K562 (cell line): ENCODE results near the gene INSM2. TPM values are rescaled to one million over a fixed set of nuclear protein-coding genes. Genes with fewer than 3 reads are reported as not detected.

ENCODE experiments used
- ATAC-seq: fragments of 200-7000 bp; cut with Tn5 transposase; 3 replicates; pipeline ENCODE4 v1.9.1; 2020; ENCODE audit warnings: moderate library complexity
- BruUV-seq: library from RNA; stranded (reverse); fragments of 400-500 nt; replicated peaks from 2 replicates; lab custom pipeline; 2021; lab: Mats Ljungman, UMichigan
- CTCF ChIA-PET: fragments of 300-600 bp; formaldehyde crosslinking; extraction: SDS; loops from one replicate; lab custom pipeline; 2021; ENCODE audit warnings: low intra/inter-chr PET ratio; lab: Yijun Ruan, JAX
- POLR2A ChIA-PET: fragments of 300-600, 350-650 bp; sonication (Branson Sonifier 250); formaldehyde crosslinking; extraction: SDS; loops from one replicate; lab custom pipeline; 2021; ENCODE audit warnings: antibody characterized with exemption, inconsistent platforms; lab: Yijun Ruan, JAX
- DNase-seq, 4 experiments: peaks; one replicate each; pipeline versions ENCODE4 v3.0.0 to v3.0.0-alpha.2; 2011 to 2018; ENCODE audit warnings: low spot score in 3 of 4, mixed read lengths in 3 of 4; ENCODE audit errors: extremely low read depth in 1 of 4
- FAIRE-seq: peaks from 2 replicates; lab custom pipeline; 2011; peaks lifted over from hg19 to GRCh38; lab: Jason Lieb, UNC
- H2AFZ ChIP-seq: 2 replicates; pipeline ENCODE4 v1.6.0; 2011; ENCODE audit warnings: low read depth, low read length, control low read depth, inconsistent platforms
- H3K27ac ChIP-seq: fragments of 200-600 bp; 3 replicates; pipeline ENCODE4 v1.8.0; 2011; ENCODE audit warnings: low read depth, mild to moderate bottlenecking, control low read depth, inconsistent platforms, low read length, moderate library complexity, mixed read lengths; ENCODE audit errors: extremely low read depth
- H3K27me3 ChIP-seq, 2 experiments: fragments of 300-600 bp in 1 of 2; 2 replicates in 1 of 2; 3 replicates in 1 of 2; pipeline versions ENCODE4 v1.6.0 to v1.8.0; 2011; ENCODE audit warnings: inconsistent platforms in 2 of 2, low read length in 2 of 2, mild to moderate bottlenecking in 1 of 2, mixed read lengths in 1 of 2, moderate library complexity in 1 of 2; ENCODE audit not compliant: control insufficient read depth in 2 of 2, insufficient read depth in 2 of 2
- H3K36me3 ChIP-seq: fragments of 300-600 bp; 3 replicates; pipeline ENCODE4 v1.8.0; 2011; ENCODE audit warnings: mild to moderate bottlenecking, low read length, inconsistent platforms; ENCODE audit not compliant: control insufficient read depth, insufficient read depth
- H3K4me1 ChIP-seq, 2 experiments: fragments of 200-600 bp in 1 of 2; replicated peaks in 1 of 2; 2 replicates in 1 of 2; 3 replicates in 1 of 2; pipeline versions ENCODE4 v1.5.1 to v1.8.0; 2011; ENCODE audit warnings: inconsistent platforms in 2 of 2, low read length in 2 of 2, mild to moderate bottlenecking in 1 of 2, mixed read lengths in 1 of 2, moderate library complexity in 1 of 2; ENCODE audit not compliant: control insufficient read depth in 2 of 2, insufficient read depth in 2 of 2
- H3K4me2 ChIP-seq: 2 replicates; pipeline ENCODE4 v1.6.1; 2011; ENCODE audit warnings: low read length, control low read depth, inconsistent platforms, mixed read lengths; ENCODE audit not compliant: insufficient read depth
- H3K4me3 ChIP-seq: fragments of 200-600 bp; sonication (generic), shearing (Covaris generic); 2 replicates; pipeline ENCODE4 v1.5.1; 2016; ENCODE audit warnings: control low read depth, inconsistent platforms
- H3K79me2 ChIP-seq: fragments of 200-600 bp; 3 replicates; pipeline ENCODE4 v1.8.0; 2011; ENCODE audit warnings: low read length, inconsistent platforms; ENCODE audit not compliant: control insufficient read depth, insufficient read depth
- H3K9ac ChIP-seq, 2 experiments: 2 replicates each; pipeline versions ENCODE4 v1.6.0 to v1.6.1; 2011; ENCODE audit warnings: low read depth in 2 of 2, low read length in 2 of 2, control low read depth in 1 of 2, inconsistent platforms in 1 of 2, mild to moderate bottlenecking in 1 of 2, mixed read lengths in 1 of 2; ENCODE audit not compliant: insufficient read depth in 1 of 2
- H3K9me1 ChIP-seq: one replicate; pipeline ENCODE4 v1.6.0; 2011; ENCODE audit warnings: inconsistent platforms, mild to moderate bottlenecking, low read length, moderate library complexity; ENCODE audit not compliant: control insufficient read depth, insufficient read depth
- H3K9me3 ChIP-seq: replicated peaks from 2 replicates; pipeline ENCODE4 v1.5.1; 2011; ENCODE audit warnings: low read depth, low read length, inconsistent platforms; ENCODE audit not compliant: control insufficient read depth, insufficient read depth
- H4K20me1 ChIP-seq: replicated peaks from 2 replicates; pipeline ENCODE4 v1.6.1; 2011; ENCODE audit warnings: low read length, inconsistent platforms, mixed read lengths; ENCODE audit not compliant: control insufficient read depth, insufficient read depth
- ATF7 ChIP-seq: fragments of 450-650 bp; IDR thresholded peaks from 2 replicates; pipeline ENCODE4 v1.7.1; 2014; ENCODE audit warnings: mild to moderate bottlenecking, moderate library complexity
- GATA2 ChIP-seq: sonication (generic); formaldehyde crosslinking; IDR thresholded peaks from 2 replicates; pipeline ENCODE4 v1.4.0; 2020; ENCODE audit warnings: mild to moderate bottlenecking, missing genetic modification reagents
- HDAC2 ChIP-seq: fragments of 450-650 bp; IDR thresholded peaks from 2 replicates; pipeline ENCODE4 v1.6.1; 2016; ENCODE audit warnings: mild to moderate bottlenecking
- MCM3 ChIP-seq: fragments of 450-650 bp; IDR thresholded peaks from 2 replicates; pipeline ENCODE4 v1.6.1; 2016
- NFE2L1 ChIP-seq: fragments of 450-650 bp; IDR thresholded peaks from 2 replicates; pipeline ENCODE4 v1.6.1; 2016; ENCODE audit warnings: missing genetic modification characterization, low read depth, mild to moderate bottlenecking, missing compliant biosample characterization, moderate library complexity, borderline replicate concordance
- NR2C1 ChIP-seq, 2 experiments: fragments of 450-650 bp; IDR thresholded peaks; 2 replicates each; pipeline ENCODE4 v1.6.1; 2017; ENCODE audit warnings: mild to moderate bottlenecking in 2 of 2, antibody characterized with exemption in 1 of 2, inconsistent platforms in 1 of 2, missing compliant biosample characterization in 1 of 2, missing genetic modification characterization in 1 of 2
- SNRNP70 ChIP-seq: fragments of 200-400 bp; formaldehyde crosslinking; optimal IDR thresholded peaks from 2 replicates; pipeline ENCODE3; 2017; ENCODE audit warnings: low read depth, low read length
- TCF7 ChIP-seq: sonication (generic); IDR thresholded peaks from 2 replicates; pipeline ENCODE4 v1.6.1; 2016; ENCODE audit warnings: antibody characterized with exemption, borderline replicate concordance
- ZBTB1 ChIP-seq: sonication (generic); formaldehyde crosslinking; IDR thresholded peaks from 2 replicates; pipeline ENCODE4 v1.8.1; 2023; ENCODE audit warnings: missing genetic modification reagents, low read depth, mild to moderate bottlenecking, borderline replicate concordance
- ZKSCAN3 ChIP-seq: fragments of 250-450 bp; sonication (Bioruptor Pico); IDR thresholded peaks from 2 replicates; pipeline ENCODE4 v1.4.0; 2020
- ZNF668 ChIP-seq: fragments of 250-450 bp; sonication (Bioruptor Pico); IDR thresholded peaks from 2 replicates; pipeline ENCODE4 v1.8.0; 2022; ENCODE audit warnings: mild to moderate bottlenecking, inconsistent platforms
- WGBS: fragments of 100-300 bp; shearing (Covaris generic); methylation state at CpG from one replicate; pipeline ENCODE4 v1.1.6; 2016; ENCODE audit warnings: low coverage, mixed read lengths; ENCODE audit not compliant: insufficient coverage; ENCODE audit errors: missing lambda C conversion rate; 5-methylcytosine and 5-hydroxymethylcytosine counted together
- in situ Hi-C: fragments of 300-500 bp; cut with MboI; formaldehyde crosslinking; loops from 4 replicates; pipeline ENCODE4 v1.15.0; 2018; ENCODE audit warnings: inconsistent platforms, mixed read lengths
- intact Hi-C: fragments of 100-400 bp; cut with micrococcal nuclease; formaldehyde crosslinking; loops from 2 replicates; pipeline ENCODE4 v1.14.2; 2022
- polyA plus RNA-seq, 8 experiments: library from polyadenylated mRNA; depleted of rRNA in 4 of 8; stranded (reverse) in 5 of 8; unstranded in 3 of 8; fragments of >200 nt; fragmentation: Nextera tagmentation in 2 of 8; fragmentation: Illumina TruSeq in 1 of 8; extraction: Ambion mirVana in 2 of 8; extraction: Trizol in 1 of 8; gene quantifications; 2 replicates each; pipeline versions ENCODE4 v1.2.1 to v1.2.3, GENCODE V29; 2011 to 2014; ENCODE audit warnings: inconsistent platforms in 1 of 8, missing spikeins in 1 of 8
- total RNA-seq, 7 experiments: library from RNA; depleted of rRNA in 6 of 7; stranded (reverse); fragments of >200 nt in 6 of 7; fragmentation: Illumina TruSeq in 2 of 7; extraction: Trizol in 2 of 7; gene quantifications; 2 replicates each; pipeline versions ENCODE4 v1.2.1 to v1.2.3, GENCODE V29; 2011 to 2021; ENCODE audit warnings: low replicate concordance in 1 of 7
- TF ChIP-seq, protein P1 (sequence below), 2 experiments: fragments of 450-650 bp; IDR thresholded peaks; 2 replicates each; pipeline ENCODE4 v1.6.1; 2018; ENCODE audit warnings: mild to moderate bottlenecking in 2 of 2, low read depth in 1 of 2; ENCODE audit not compliant: partially characterized antibody in 2 of 2
- TF ChIP-seq, protein P2 (sequence below): fragments of 450-650 bp; IDR thresholded peaks from 2 replicates; pipeline ENCODE4 v1.6.1; 2014; ENCODE audit warnings: low read depth, mild to moderate bottlenecking, moderate library complexity, borderline replicate concordance
- TF ChIP-seq, protein P3 (sequence below): sonication (generic); formaldehyde crosslinking; IDR thresholded peaks from 2 replicates; pipeline ENCODE4 v1.8.0; 2022; ENCODE audit warnings: missing genetic modification reagents, mild to moderate bottlenecking, moderate library complexity, borderline replicate concordance

Gene INSM2
- total and polyA plus RNA-seq, 9 of the 15 experiments (the other 6 are each of a cell fraction or from before 2014, with no cell fraction given): not detected

DNA sequence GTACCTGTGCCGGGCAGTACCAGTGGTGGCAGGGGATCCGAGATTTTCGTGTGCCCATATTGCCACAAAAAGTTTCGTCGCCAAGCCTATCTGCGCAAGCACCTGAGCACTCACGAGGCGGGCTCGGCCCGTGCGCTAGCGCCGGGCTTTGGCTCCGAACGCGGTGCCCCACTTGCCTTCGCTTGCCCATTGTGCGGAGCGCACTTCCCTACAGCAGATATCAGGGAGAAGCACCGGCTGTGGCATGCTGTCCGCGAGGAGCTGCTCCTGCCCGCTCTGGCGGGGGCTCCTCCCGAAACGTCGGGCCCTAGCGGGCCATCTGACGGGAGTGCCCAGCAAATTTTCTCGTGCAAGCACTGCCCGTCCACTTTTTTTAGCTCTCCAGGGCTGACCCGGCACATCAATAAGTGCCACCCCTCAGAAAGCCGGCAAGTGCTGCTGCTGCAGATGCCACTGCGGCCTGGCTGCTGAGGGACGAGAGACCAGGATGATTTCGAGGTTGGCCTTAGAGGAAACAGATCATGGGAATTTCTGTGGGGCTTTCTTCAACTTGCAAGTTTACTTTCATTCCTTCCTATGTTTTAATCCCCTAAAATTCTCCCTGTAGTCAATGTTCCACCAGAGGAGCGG lies 1.6 kb downstream of the INSM2 start:
- intact Hi-C loops (loop anchor here (10.0 kb wide), 1 partner anchor 289 kb away; the partner anchor contains the start of gene BRMS1L), in situ Hi-C loops (no loop called here)
- DNase-seq: no peak
- Histone ChIP-seq H3K4me1 (peaks cover 0 to 28% of the 10 kb centered on the region in 2 experiments; a peak in 2 of 5 replicates), H3K27me3 (peaks cover 7 to 18% of the 10 kb centered on the region in 2 experiments; a peak in 4 of 5 replicates), H2AFZ (no peak overlapping the region), H3K4me2 (no peak overlapping the region), H3K36me3 (no peaks in the 10 kb centered on the region), H3K4me3 (no peak overlapping the region)
- no TSS peak for BruUV-seq
- CTCF ChIA-PET: no interaction called here
- TF ChIP-seq ZBTB1 (no peak), MCM3 (no peak), NFE2L1 (tag) (no peak), ZKSCAN3 (CRISPR knock-in tag) (no peak), HDAC2 (0 out of 2 replicates have a peak, but pooled peaks have one; percentile 2), NR2C1 (IDR thresholded peaks at IDR 0.05) (no peak), NR2C1 (tag; IDR thresholded peaks at IDR 0.05) (no peak), ZNF668 (no peak), ATF7 (no peak), GATA2 (CRISPR knock-in tag) (no peak), TCF7 (no peak), SNRNP70 (no peak)
- TF ChIP-seq, protein P1, sequence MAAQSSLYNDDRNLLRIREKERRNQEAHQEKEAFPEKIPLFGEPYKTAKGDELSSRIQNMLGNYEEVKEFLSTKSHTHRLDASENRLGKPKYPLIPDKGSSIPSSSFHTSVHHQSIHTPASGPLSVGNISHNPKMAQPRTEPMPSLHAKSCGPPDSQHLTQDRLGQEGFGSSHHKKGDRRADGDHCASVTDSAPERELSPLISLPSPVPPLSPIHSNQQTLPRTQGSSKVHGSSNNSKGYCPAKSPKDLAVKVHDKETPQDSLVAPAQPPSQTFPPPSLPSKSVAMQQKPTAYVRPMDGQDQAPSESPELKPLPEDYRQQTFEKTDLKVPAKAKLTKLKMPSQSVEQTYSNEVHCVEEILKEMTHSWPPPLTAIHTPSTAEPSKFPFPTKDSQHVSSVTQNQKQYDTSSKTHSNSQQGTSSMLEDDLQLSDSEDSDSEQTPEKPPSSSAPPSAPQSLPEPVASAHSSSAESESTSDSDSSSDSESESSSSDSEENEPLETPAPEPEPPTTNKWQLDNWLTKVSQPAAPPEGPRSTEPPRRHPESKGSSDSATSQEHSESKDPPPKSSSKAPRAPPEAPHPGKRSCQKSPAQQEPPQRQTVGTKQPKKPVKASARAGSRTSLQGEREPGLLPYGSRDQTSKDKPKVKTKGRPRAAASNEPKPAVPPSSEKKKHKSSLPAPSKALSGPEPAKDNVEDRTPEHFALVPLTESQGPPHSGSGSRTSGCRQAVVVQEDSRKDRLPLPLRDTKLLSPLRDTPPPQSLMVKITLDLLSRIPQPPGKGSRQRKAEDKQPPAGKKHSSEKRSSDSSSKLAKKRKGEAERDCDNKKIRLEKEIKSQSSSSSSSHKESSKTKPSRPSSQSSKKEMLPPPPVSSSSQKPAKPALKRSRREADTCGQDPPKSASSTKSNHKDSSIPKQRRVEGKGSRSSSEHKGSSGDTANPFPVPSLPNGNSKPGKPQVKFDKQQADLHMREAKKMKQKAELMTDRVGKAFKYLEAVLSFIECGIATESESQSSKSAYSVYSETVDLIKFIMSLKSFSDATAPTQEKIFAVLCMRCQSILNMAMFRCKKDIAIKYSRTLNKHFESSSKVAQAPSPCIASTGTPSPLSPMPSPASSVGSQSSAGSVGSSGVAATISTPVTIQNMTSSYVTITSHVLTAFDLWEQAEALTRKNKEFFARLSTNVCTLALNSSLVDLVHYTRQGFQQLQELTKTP (IDR thresholded peaks at IDR 0.05; ENCODE audit: low read depth in 1 of 2, partially characterized antibody in 2 of 2): peak in 1 of 2 experiments; percentile 4
- TF ChIP-seq, protein P2, sequence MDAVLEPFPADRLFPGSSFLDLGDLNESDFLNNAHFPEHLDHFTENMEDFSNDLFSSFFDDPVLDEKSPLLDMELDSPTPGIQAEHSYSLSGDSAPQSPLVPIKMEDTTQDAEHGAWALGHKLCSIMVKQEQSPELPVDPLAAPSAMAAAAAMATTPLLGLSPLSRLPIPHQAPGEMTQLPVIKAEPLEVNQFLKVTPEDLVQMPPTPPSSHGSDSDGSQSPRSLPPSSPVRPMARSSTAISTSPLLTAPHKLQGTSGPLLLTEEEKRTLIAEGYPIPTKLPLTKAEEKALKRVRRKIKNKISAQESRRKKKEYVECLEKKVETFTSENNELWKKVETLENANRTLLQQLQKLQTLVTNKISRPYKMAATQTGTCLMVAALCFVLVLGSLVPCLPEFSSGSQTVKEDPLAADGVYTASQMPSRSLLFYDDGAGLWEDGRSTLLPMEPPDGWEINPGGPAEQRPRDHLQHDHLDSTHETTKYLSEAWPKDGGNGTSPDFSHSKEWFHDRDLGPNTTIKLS: 0 out of 2 replicates have a peak, but pooled peaks have one; percentile 5
- TF ChIP-seq, protein P3, sequence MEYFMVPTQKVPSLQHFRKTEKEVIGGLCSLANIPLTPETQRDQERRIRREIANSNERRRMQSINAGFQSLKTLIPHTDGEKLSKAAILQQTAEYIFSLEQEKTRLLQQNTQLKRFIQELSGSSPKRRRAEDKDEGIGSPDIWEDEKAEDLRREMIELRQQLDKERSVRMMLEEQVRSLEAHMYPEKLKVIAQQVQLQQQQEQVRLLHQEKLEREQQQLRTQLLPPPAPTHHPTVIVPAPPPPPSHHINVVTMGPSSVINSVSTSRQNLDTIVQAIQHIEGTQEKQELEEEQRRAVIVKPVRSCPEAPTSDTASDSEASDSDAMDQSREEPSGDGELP: no peak
- TF ChIP-seq, all 486 proteins: peak for 3
- no peak overlapping the region for H3K9ac ChIP-seq
- H4K20me1 ChIP-seq: no peaks in the 10 kb centered on the region
- 37% methylated on average over 16 of the region's 37 CpGs for WGBS
- no peaks in the 10 kb centered on the region for H3K9me3 ChIP-seq
- POLR2A ChIA-PET: no interaction called here
- FAIRE-seq: no peak
- H3K27ac ChIP-seq: no peak overlapping the region
- no peaks in the 10 kb centered on the region for H3K79me2 ChIP-seq
- ATAC-seq: no peak
- no peaks in the 10 kb centered on the region for H3K9me1 ChIP-seq
